GM19395 (cell line): ENCODE data around the gene PHF19.

Experiments
- ATAC-seq: cut with Tn5 transposase; IDR thresholded peaks from one replicate; pipeline ENCODE4 v1.9.1; 2021; ENCODE audit warnings: mild to moderate bottlenecking, moderate library complexity; ENCODE audit not compliant: unreplicated experiment

PHF19 gene

GRCh38 chr9:120820095-120820494, 56.9 kb downstream of the PHF19 start:
- no peak for ATAC-seq

- no peak for ATAC-seq
Observed at GRCh38 chr9:120818595-120818994, 58.4 kb downstream of the PHF19 start.

GRCh38 chr9:120815075-120815474, 61.9 kb downstream of the PHF19 start:
- ATAC-seq = no peak

GRCh38 chr9:120808931-120809330, 68.1 kb downstream of the PHF19 start:
- no peak for ATAC-seq

- no peak for ATAC-seq
Observed at GRCh38 chr9:120807607-120808379, 69.2 kb downstream of the PHF19 start.
